GM21423 (cell line): ENCODE data around the gene SKIL.

Experiments used
- ATAC-seq: cut with Tn5 transposase; IDR thresholded peaks from one replicate; pipeline ENCODE4 v1.9.1; 2021; ENCODE audit warnings: mild to moderate bottlenecking, moderate library complexity; ENCODE audit not compliant: unreplicated experiment

SKIL gene

DNA sequence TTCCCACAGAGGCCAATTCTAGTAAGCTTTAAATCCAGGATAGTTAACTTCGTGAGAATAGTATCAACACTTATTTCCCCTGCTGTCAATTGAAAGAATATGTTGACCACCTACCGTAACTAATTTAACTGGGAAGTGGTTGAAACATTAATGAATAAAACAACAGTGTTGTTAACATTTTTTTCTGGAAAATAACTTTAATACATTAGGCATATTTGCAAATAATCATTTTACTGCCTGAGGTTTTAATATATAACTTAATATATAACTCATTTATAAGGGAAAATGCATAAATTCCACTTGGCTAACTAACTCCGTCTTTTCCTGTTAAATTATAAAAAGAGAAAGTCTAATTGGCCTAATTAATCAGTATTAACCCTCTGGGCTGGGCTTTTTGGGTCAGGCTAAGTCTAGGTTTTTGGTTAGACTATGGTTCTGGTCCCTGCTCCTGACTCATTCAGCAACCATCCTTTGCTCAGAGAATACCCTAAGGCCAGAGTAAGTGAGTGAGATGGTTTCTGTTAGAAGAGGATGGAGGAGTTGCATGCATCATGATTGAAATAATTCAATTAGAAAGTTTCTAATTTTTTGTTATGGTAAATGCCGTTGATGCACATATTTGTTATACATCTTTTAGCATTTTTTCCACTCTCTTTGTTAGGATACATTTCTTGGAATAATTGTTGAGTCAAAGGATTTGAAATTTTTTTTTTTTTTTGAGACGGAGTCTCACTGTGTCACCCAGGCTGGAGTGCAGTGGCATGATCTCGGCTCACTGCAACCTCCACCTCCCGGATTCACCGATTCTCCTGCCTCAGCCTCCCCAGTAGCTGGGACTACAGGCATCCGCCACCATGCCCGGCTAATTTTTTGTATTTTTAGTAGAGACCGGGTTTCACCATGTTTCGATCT, 10.8 kb upstream of the SKIL start:
- ATAC-seq = no peak

DNA sequence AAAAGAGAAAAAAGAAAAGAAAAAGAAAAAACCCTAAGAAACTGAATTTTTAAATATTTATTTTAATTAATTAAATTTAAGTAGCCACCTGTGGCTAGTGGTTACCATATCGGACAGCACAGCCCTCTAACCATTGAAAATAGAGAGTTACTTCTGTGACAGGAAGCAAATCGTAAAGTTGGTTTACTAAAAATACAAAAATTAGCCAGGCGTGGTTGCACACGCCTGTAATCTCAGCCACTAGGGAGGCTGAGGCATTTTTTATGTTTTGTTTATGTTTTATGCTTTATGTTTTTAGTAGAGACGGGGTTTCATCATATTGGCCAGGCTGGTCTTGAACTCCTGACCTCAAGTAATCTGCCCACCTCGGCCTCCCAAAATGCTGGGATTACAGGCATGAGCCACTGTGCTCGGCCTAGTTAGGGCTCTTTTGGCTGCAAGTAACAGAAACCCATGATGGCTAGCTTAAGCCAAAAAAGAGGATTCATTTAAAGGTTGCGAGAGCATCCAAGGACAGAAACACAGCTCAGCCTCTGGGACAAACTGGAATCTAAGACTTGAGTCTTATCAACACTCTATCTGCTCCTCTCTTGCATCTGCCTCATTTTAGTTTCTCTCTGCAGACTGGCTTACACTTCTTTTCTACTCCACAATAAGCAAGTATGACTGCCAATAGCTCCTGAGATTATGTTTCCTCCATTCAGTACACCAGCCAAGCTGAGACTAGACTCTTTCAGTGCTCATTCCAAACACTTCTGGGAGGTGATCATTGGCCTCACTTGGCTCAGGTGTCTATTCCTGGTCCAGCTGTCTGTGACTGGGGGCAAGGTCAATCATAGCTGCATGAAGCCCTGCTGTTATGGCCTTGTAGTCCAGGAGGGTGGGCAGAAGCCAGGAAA, 6.8 kb upstream of the SKIL start:
- ATAC-seq = peak; percentile 57

DNA sequence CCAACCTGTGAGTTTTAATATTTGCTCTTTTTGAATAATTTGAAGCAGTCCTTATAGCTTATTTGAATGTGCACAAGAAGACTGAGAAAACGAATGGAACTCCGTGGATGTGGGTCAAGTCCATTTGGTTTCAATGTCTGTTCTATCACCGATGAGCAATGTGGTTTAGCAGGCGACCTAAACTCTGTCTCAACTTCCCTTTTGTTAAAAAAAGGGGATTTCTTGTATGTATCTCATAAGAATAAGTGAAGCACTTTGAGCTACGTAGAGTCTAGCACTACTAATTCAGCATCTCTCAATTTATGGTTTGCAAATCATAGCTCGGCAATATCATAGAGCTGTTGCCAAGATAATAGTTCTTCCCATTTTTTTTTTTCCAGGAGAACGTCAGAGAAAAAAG, 4.6 kb upstream of the SKIL start:
- ATAC-seq = peak; percentile 16

DNA sequence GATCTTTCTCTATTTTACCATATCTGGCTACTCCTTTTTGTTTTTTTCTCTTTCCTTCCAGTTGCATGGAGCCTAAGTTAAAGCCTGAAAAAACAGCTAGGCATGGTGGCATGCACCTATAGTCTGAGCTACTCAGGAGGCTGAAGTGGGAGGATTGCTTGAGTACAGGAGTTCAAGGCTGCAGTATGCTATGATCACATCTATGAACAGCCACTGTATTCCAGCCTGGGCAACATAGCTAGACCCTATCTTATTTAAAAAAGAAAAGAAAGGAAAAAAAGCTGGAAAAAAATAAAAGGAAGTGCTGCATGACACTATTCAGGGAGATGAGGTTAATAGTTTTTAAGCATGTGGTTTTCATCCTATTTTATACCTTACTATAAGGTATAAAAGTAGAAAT, 4.0 kb upstream of the SKIL start:
- ATAC-seq = no peak

- ATAC-seq = no peak
These were observed 2.8 kb upstream of the SKIL start for GRCh38 chr3:170354760-170355159.

DNA sequence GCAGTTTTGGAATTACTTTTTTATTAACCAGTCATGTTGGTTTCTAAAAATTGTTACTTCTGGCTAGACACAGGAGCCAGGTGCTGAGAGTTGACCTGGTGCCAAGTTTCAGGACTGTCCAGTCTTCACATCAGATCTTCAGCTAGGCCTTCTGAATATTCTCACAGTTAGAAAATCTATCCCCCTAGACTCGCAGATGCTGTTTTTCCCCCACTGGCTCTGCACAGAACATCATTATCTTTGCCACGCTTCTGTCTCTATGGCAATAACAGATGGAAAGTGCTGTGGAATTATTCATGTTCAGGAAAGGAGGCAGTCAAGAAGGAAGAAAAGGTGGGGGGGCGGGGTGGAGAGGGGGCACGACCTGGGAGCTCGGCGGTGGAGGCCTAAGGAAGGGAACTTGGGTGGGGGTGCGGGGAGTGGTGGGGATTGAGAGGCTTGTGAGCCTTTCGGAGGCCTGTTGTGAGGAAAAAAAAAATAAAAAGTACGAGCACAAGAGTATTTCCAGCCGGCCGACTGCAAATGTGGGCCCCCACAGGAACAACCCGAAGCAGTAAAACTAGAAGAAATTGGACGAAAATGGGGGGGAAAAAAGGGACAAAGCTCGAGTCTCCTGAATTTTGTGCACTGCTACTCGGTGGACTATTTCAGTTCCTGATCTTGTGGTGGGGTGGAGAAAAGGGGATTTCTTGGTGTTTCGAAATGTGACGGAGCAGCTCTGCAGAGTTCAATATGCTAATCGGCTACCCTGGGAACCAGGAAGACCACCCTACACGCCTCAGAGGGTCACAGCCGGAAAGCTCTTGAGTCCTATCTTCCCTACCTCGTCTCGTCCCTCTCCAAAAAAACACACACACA, 1.5 kb upstream of the SKIL start:
- ATAC-seq = peak; percentile 20

- peak; percentile 37 for ATAC-seq
These were observed 829 bp upstream of the SKIL start for GRCh38 chr3:170356596-170357175.

GRCh38 chr3:170358042-170359010, 811 bp downstream of the SKIL start:
- no peak for ATAC-seq

- no peak for ATAC-seq
These were observed 1.7 kb downstream of the SKIL start for GRCh38 chr3:170359178-170359704.

DNA sequence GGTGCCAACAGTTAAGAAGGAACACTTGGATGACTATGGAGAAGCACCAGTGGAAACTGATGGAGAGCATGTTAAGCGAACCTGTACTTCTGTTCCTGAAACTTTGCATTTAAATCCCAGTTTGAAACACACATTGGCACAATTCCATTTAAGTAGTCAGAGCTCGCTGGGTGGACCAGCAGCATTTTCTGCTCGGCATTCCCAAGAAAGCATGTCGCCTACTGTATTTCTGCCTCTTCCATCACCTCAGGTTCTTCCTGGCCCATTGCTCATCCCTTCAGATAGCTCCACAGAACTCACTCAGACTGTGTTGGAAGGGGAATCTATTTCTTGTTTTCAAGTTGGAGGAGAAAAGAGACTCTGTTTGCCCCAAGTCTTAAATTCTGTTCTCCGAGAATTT, 3.0 kb downstream of the SKIL start:
- no peak for ATAC-seq

DNA sequence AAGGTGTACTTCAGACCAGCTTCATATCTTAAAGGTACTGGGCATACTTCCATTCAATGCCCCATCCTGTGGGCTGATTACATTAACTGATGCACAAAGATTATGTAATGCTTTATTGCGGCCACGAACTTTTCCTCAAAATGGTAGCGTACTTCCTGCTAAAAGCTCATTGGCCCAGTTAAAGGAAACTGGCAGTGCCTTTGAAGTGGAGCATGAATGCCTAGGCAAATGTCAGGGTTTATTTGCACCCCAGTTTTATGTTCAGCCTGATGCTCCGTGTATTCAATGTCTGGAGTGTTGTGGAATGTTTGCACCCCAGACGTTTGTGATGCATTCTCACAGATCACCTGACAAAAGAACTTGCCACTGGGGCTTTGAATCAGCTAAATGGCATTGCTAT, 3.4 kb downstream of the SKIL start:
- ATAC-seq = no peak

- no peak for ATAC-seq
These were observed 4.2 kb downstream of the SKIL start for GRCh38 chr3:170361711-170362110.

DNA sequence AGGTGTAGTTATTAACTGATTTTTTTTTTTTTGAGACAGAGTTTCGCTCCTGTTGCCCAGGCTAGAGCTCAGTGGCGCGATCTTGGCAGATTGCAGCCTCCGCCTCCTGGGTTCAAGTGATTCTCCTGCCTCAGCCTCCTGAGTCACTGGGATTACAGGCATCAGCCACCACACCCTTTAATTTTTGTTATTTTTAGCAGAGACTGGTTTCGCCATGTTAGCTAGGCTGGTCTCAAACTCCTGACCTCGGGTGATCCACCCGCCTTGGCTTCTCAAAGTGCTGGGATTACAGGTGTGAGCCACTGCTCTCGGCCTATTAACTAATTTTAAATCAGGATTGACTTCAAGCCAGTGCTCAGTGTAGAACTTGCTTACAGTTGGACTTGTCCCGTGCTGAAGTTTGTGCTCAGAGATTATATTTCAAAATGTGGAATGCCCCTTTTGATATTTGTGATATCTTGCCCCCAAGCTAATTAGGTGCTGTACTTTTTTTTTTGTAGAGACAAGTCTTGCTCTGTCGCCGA, 6.0 kb downstream of the SKIL start:
- no peak for ATAC-seq

DNA sequence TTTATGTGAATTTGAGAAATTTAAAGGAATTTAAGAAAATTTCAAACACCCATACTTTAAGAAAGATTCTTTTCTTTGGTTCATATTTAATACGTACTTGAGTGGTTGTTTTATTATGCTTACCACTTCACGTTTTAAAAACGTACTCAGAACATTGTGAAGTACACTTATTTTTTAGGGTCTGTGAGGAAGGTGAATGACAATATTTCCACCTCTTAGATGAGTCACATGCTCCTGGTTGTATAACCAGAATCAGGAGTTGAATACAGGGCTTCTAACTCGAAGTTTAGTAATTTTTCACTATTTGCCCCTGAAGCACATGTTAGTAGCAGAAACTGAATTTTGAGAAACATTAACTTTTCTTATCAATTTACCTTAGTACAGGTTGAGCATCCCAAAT, 7.5 kb downstream of the SKIL start:
- ATAC-seq = no peak

- no peak for ATAC-seq
These were observed 10.3 kb downstream of the SKIL start for GRCh38 chr3:170367797-170368196.

- no peak for ATAC-seq
These were observed 11.4 kb downstream of the SKIL start for GRCh38 chr3:170368921-170369320.

DNA sequence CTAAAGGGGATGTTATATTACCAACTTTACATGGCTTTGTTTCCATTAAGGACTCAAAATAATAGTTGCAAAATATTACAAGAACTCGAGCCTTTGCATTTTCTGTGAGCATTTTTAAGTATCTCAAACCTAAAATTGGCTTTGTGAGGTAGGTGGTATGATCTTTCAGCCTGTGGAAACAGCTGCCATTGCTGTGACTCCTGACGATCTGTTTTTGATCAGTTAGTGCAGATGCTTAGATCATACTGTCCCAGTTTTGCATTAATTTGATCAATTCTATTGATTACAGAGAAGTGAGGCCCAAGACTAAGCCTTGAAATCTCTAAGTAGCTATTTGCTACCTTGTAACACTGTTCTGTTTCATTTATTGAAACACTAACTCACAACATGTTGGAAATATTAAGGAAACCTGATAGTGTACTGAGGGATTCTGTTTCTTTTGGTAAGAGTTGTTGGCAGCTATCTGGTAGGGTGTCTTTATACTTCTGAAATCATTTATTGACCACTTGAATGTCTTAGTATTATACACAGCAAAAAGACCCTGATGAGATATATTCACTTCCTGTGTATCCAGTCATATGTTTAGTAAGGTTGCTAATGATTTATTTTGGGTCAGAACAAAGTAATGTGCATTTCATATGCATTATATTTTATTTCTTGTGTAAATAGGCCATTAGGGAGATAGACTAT, 14.8 kb downstream of the SKIL start:
- no peak for ATAC-seq

DNA sequence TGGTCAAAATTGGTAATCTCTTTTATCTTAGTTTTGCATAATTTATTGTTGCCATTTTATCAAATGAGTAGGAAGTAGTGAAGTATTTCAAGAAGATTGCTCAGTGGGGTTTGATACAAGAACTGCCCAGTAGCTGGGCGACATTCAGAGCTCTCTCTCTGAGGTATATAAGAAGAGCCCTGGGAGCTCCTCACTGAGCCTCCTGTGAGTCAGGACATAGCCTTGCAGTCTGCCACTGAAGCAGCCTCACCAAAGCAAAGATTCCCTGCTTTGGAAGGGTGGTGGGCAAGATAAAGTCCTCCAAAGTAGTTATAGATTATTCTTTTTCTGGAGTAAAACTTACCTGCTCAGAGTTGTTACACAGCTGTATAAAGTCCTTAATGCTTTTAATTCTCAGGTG, 26.1 kb downstream of the SKIL start:
- ATAC-seq = no peak
